Measurements from ENCODE around the gene THRAP3.

The THRAP3 gene

GRCh38 chr1:36223996-36224536 lies at the start of gene THRAP3:
Gene THRAP3 (plus strand): TSS chr1:36224443. CDS start chr1:36282564, 58,121 bp downstream.
- peak within 1 kb of the TSS; percentile 95 for H3K27ac ChIP-seq
- no peak for TF ChIP-seq CTCF (conservative IDR thresholded peaks at IDR 0.05; ENCODE audit: low read depth)
- POLR2A ChIA-PET (ENCODE audit: low non-redundant PET) = interaction anchor here (1.4 kb wide), 1 partner anchor 20 kb away, joined by 5 read pairs; no protein-coding TSS in a partner anchor
- CTCF ChIA-PET = interaction anchor here (1.1 kb wide), 1 partner anchor 36 kb away, joined by 3 read pairs; no protein-coding TSS in a partner anchor
- peak; percentile 98 for DNase-seq (ENCODE audit: low spot score)

- POLR2A ChIA-PET (ENCODE audit: low non-redundant PET) = no interaction called here
- no peak for DNase-seq (ENCODE audit: low spot score)
- CTCF ChIA-PET = no interaction called here
- H3K27ac ChIP-seq = peak overlapping the region; percentile 67
- TF ChIP-seq CTCF (conservative IDR thresholded peaks at IDR 0.05; ENCODE audit: low read depth) = no peak
These were observed 49.5 kb upstream of the THRAP3 start for GRCh38 chr1:36174713-36175112.

GRCh38 chr1:36175137-36176095 lies 48.8 kb upstream of the THRAP3 start:
- H3K27ac ChIP-seq = peak overlapping the region; percentile 67
- no peak for DNase-seq (ENCODE audit: low spot score)
- POLR2A ChIA-PET (ENCODE audit: low non-redundant PET) = no interaction called here
- no peak for TF ChIP-seq CTCF (conservative IDR thresholded peaks at IDR 0.05; ENCODE audit: low read depth)
- CTCF ChIA-PET = no interaction called here

- DNase-seq (ENCODE audit: low spot score) = no peak
- CTCF ChIA-PET = no interaction called here
- peak overlapping the region; percentile 67 for H3K27ac ChIP-seq
- no peak for TF ChIP-seq CTCF (conservative IDR thresholded peaks at IDR 0.05; ENCODE audit: low read depth)
- POLR2A ChIA-PET (ENCODE audit: low non-redundant PET) = no interaction called here
These were observed 47.9 kb upstream of the THRAP3 start for GRCh38 chr1:36176106-36176949.

- TF ChIP-seq CTCF (conservative IDR thresholded peaks at IDR 0.05; ENCODE audit: low read depth) = no peak
- CTCF ChIA-PET = no interaction called here
- POLR2A ChIA-PET (ENCODE audit: low non-redundant PET) = no interaction called here
- no peak for DNase-seq (ENCODE audit: low spot score)
- peak overlapping the region; percentile 67 for H3K27ac ChIP-seq
These were observed 46.4 kb upstream of the THRAP3 start for GRCh38 chr1:36177589-36178431.

Data from RWPE1 (cell line).